Measurements from ENCODE around the gene XPA. TPM values are rescaled to one million over a fixed set of nuclear protein-coding genes. Genes with fewer than 3 reads are reported as not detected.

Gene XPA
- polyA plus RNA-seq, 1 experiment, result 1.4 TPM

- no peak for DNase-seq (ENCODE audit: low read depth)
- ChIA-PET CTCF (no interaction called here), POLR2A (no interaction called here)
- H3K4me3 ChIP-seq (ENCODE audit: low read depth, low read length), result no peak overlapping the region
- peaks cover 17% of the 10 kb centered on the region for H3K36me3 ChIP-seq (ENCODE audit: control insufficient read depth, insufficient read depth, low read length)
- no peak for TF ChIP-seq CTCF (IDR thresholded peaks at IDR 0.05; ENCODE audit: insufficient read depth, low read depth, low read length)
- no peaks in the 10 kb centered on the region for H3K27me3 ChIP-seq (ENCODE audit: control insufficient read depth, insufficient read depth, low read length)
Observed at GRCh38 chr9:97668485-97668884, 28.7 kb downstream of the XPA start.

- no peak for TF ChIP-seq CTCF (IDR thresholded peaks at IDR 0.05; ENCODE audit: insufficient read depth, low read depth, low read length)
- no peak overlapping the region for H3K4me3 ChIP-seq (ENCODE audit: low read depth, low read length)
- peaks cover 16% of the 10 kb centered on the region for H3K36me3 ChIP-seq (ENCODE audit: control insufficient read depth, insufficient read depth, low read length)
- ChIA-PET CTCF (interaction anchor here (0.8 to 1.8 kb wide), 3 partner anchors 10 to 19 kb away, joined by 3 to 7 read pairs (median 3); no protein-coding TSS in a partner anchor), POLR2A (no interaction called here)
- no peak for DNase-seq (ENCODE audit: low read depth)
- H3K27me3 ChIP-seq (ENCODE audit: control insufficient read depth, insufficient read depth, low read length), result no peaks in the 10 kb centered on the region
Observed at GRCh38 chr9:97666907-97667686, 30.0 kb downstream of the XPA start.

GRCh38 chr9:97665742-97666141 lies 31.4 kb downstream of the XPA start:
- POLR2A ChIA-PET, result no interaction called here
- peaks cover 15% of the 10 kb centered on the region for H3K36me3 ChIP-seq (ENCODE audit: control insufficient read depth, insufficient read depth, low read length)
- CTCF ChIA-PET, result no interaction called here
- DNase-seq (ENCODE audit: low read depth), result no peak
- TF ChIP-seq CTCF (IDR thresholded peaks at IDR 0.05; ENCODE audit: insufficient read depth, low read depth, low read length), result no peak
- H3K4me3 ChIP-seq (ENCODE audit: low read depth, low read length), result no peak overlapping the region
- no peaks in the 10 kb centered on the region for H3K27me3 ChIP-seq (ENCODE audit: control insufficient read depth, insufficient read depth, low read length)

GRCh38 chr9:97660847-97661246 lies 36.3 kb downstream of the XPA start:
- POLR2A ChIA-PET, result no interaction called here

GRCh38 chr9:97660340-97660739 lies 36.8 kb downstream of the XPA start:
- ChIA-PET CTCF (interaction anchor here (1.6 kb wide), 1 partner anchor 21 kb away, joined by 9 read pairs; no protein-coding TSS in a partner anchor), POLR2A (no interaction called here)
- no peak for TF ChIP-seq CTCF (IDR thresholded peaks at IDR 0.05; ENCODE audit: insufficient read depth, low read depth, low read length)
- H3K4me3 ChIP-seq (ENCODE audit: low read depth, low read length), result no peak overlapping the region
- peaks cover 17% of the 10 kb centered on the region for H3K36me3 ChIP-seq (ENCODE audit: control insufficient read depth, insufficient read depth, low read length)
- no peak for DNase-seq (ENCODE audit: low read depth)
- no peaks in the 10 kb centered on the region for H3K27me3 ChIP-seq (ENCODE audit: control insufficient read depth, insufficient read depth, low read length)

More at GRCh38 chr9:97660847-97661246, 36.3 kb downstream of the XPA start:
- no peak for TF ChIP-seq CTCF (IDR thresholded peaks at IDR 0.05; ENCODE audit: insufficient read depth, low read depth, low read length)
- H3K4me3 ChIP-seq (ENCODE audit: low read depth, low read length), result no peak overlapping the region
- peaks cover 17% of the 10 kb centered on the region for H3K36me3 ChIP-seq (ENCODE audit: control insufficient read depth, insufficient read depth, low read length)
- CTCF ChIA-PET, result interaction anchor here (0.6 to 1.6 kb wide), 3 partner anchors 10 to 27 kb away, joined by 3 to 9 read pairs (median 4); no protein-coding TSS in a partner anchor
- DNase-seq (ENCODE audit: low read depth), result no peak
- H3K27me3 ChIP-seq (ENCODE audit: control insufficient read depth, insufficient read depth, low read length), result no peaks in the 10 kb centered on the region

Data from BJ (cell line).